ENCODE data around the gene NDST3.
"Not testable (repeated sequence)": the region's sequence is repeated elsewhere in the genome, so short reads cannot be mapped to it uniquely, and the experiment has no call there.

Gene NDST3

DNA sequence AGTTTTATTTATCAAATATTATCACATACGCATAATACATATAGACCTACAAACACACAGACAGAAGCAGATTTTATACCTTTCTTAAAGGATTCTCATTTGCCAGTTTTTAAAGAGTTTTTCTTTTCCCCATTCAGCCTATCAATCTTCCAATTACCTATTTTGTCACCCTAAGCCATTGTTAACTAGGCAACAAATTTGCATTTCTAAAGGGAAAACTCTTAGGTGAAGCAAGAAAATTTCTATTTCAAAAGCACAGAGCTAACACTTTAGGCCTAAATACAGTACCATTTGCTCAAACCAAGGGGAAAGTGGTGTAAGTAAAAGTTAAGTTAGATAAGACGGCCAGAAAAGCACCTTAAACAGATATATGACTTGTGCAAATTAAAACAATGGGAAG is 156.6 kb downstream of the NDST3 start:
- no peak for DNase-seq

DNA sequence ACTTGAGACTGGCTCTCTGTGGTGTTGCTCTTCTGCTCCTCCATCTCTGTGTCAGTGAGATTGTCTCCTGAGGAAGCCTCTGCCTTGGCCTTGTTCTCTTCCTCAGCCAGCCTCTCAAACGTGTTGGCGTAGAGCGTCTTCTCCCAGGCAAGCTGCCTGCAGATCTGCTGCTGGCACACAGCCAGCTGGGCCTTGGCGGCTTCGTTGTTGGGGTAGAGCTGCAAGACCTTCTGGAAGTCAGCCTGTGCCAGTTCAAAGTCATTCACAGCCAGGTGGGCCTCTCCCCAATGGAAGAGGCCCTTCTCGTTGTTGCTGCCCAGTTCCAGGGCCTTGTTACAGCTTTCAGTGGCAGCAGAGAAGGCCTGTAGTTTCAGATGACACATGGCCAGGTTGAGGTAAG is 159.1 kb downstream of the NDST3 start:
- DNase-seq: no peak

DNA sequence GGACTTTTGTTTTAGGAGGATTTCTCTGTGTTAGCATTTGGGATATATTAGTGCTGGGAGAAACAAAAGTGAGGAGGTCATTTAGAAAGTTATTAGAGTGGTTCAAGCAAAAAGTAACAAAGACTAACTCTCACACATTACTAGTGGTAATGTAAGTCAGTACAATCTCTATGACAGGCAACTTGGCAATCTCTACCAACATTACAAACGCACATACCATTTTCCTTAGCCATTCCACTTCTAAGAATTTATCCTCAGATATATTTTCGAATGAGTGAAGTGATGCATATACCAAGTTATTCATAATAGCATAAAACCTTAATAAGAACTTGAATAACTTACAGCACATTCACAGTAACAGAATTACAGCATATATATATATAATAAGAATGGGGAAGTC is 172.3 kb downstream of the NDST3 start:
- no peak for DNase-seq

- no peak for DNase-seq
These were observed 178.8 kb downstream of the NDST3 start for GRCh38 chr4:118213101-118213500.

- DNase-seq: no peak
These were observed 181.5 kb downstream of the NDST3 start for GRCh38 chr4:118215826-118216225.

- no peak for DNase-seq
These were observed 187.0 kb downstream of the NDST3 start for GRCh38 chr4:118221227-118221800.

DNA sequence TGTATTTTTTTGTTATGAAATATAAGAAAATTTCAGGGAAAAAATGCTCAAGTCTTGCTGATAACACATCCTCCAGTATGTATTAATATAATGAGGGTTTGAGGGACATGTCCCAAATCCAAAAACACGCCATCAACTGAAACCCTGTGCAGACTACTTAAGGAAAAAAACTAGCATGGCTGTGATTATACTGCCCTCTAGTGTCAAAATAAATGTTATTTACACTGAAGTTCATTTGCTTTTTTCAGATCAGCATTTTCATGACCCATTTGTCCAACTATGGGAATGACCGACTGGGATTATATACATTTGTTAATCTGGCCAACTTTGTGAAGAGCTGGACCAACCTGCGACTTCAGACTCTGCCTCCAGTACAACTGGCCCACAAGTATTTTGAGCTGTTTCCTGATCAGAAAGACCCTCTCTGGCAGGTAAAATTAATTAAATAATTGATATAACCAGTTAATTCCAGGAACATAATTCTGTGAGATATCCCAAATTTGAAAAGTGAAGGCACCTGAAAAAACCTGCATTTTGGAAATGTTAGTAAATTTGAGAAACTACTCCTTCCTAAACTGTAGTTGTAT is 190.1 kb downstream of the NDST3 start:
- no peak for DNase-seq

DNA sequence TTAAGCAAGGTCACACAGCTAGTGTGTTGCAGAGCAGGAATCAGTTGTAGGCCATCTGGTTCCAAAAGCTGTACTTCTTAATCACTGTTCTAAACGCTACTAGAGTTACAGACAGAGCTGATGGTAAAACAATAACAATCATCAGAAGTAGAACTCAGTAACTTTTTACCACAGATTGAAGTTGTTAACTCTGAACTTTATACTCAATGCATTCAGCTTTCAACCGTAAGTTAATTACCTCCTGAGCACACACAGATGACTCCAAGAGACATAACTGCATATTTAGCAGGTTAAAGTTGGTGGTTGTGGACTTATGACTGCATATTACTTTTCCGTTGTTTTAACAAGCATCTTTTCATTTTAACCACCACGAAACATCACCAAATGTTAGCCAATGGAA is 191.2 kb downstream of the NDST3 start:
- DNase-seq: no peak

GRCh38 chr4:118226311-118227010 is 192.2 kb downstream of the NDST3 start:
- DNase-seq: no peak

DNA sequence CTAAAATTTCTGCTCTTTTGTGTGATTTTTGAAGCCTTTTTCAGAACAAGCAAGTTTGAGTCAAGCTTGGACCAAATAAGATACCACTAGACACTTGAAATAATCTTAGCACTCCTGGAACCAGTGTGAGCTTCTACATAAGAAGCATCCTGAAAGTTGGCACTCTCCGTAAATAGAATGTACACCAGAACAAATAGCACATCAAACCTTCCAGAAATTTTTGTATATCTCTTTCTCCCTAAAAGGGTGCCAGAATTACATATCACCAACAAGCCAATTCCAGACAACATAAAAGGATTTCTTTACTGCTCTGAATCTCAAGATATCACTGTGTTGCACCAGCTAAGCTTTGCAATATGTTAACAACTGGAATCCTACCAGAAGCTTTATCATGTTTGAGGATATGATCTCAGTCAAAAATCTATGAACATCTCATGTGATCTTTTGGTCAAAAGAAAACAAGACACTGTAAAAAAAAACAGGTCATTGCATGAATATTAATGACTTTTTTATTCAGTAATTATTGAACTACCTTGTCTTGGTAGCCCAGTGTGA is 201.4 kb downstream of the NDST3 start:
- no peak for DNase-seq

DNA sequence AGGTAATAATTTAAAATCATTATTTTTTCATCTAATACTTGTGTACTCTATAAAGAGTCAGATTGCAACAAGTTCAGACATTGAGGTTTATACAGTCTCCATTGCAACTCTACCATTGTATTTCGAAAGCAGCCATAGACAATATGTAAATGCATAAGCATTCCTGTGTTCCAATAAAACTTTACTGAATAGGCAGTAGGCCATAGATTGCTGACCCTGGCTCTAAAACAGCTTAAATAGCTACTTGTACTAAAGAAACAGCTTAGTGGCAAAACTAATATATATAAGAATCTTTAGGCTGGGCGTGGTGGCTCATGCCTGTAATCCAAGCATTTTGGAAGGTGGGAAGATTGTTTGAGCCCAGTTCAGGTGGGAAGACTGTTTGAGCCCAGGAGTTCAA is 203.2 kb downstream of the NDST3 start:
- DNase-seq: no peak

- no peak for DNase-seq
These were observed 215.6 kb downstream of the NDST3 start for GRCh38 chr4:118249890-118250289.

DNA sequence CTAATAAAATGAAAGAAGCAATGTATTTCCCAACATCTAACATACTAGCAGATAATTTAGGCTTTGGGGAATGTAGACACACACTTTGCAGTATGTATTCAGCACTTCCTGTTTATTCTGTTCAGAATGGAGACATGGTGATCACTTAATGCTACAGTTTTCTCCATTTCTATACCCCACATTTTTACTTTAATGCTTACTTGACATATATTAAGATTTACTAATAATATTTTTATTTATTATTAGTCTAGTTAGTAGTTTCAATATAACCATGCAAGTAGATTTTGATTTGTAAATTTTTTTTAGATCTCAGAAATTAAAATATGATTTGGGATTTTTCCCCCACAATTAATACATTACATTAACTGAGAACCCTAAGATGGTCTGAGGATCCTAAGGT is 220.1 kb downstream of the NDST3 start:
- no peak for DNase-seq

- DNase-seq: no peak
These were observed 224.8 kb downstream of the NDST3 start for GRCh38 chr4:118259111-118259510.

DNA sequence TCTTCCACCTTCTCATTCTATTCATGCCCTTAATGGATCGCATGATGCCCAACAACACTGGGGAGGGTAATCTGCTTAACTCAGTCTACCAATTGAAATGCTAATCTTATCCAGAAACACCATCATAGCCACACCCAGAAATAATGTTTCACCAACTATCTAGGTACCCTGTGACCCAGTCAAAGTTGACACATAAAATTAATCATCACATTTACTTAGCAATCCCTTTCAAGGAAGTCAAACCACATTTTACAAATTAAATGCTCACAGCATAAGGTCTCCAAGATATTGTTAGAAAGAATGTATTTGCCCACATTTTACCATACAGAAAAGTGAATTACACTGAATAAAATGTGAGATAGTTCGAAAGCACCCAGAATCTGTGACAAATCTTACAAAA is 226.0 kb downstream of the NDST3 start:
- DNase-seq: no peak

GRCh38 chr4:118264096-118264495 is 229.8 kb downstream of the NDST3 start:
- no peak for DNase-seq

DNA sequence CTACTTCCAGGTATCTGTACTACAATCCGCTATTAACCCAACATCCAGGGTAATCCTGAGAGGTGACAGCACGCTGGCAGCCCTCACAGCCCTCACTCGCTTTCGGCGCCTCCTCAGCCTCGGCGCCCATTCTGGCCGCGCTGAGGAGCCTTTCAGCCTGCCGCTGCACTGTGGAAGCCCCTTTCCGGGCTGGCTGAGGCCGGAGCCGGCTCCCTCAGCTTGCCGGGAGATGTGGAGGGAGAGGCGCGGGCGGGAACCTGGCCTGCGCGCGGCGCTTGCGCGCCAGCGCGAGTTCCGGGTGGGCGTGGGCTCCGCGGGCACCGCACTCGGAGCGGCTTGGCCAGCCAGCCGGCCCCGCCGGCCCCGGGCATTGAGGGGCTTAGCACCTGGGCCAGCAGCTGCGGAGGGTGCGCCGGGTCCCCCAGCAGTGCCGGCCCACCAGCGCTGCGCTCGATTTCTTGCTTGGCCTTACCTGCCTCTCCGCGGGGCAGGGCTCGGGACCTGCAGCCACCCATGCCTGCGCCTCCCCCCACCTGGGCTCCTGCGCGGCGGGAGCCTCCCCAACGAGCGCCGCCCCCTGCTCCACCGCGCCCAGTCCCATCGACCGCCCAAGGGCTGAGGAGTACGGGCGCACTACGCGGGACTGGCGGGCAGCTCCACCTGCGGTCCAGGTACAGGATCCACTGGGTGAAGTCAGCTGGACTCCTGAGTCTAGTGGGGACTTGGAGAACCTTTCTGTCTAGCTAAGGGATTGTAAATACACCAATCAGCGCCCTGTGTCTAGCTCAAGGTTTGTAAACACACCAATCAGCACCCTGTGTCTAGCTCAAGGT is 231.2 kb downstream of the NDST3 start:
- peak; percentile 34 for DNase-seq

DNA sequence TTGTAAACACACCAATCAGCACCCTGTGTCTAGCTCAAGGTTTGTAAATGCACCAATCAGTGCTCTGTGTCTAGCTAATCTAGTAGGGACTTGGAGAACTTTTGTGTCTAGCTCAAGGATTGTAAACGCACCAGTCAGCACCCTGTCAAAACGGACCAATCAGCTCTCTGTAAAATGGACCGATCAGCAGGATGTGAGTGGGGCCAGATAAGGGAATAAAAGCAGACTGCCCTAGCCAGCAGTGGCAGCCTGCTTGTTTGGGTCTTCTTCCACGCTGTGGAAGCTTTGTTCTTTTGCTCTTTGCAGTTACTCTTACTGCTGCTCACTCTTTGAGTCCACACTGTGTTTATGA is 231.8 kb downstream of the NDST3 start:
- not testable (repeated sequence) for DNase-seq

DNA sequence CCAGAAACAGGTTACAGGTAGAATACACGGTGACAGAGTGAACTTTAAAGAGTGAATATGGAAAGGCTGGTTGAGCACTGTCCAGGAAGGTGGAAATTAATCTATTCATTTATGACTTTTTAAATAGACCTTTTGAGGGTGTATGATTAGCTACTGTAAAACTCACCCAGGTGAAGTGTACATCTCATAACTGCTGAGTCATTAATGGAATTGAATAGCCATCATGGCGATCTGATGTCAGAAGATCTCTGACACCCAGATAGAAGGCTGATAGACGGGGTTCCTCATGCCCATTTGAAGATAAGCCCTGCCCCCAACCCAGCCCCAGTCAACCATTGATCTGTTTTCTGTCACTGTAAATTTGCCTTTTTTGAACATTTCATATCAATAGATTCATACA is 234.5 kb downstream of the NDST3 start:
- DNase-seq: no peak

- DNase-seq: no peak
These were observed 236.2 kb downstream of the NDST3 start for GRCh38 chr4:118270492-118270891.

GRCh38 chr4:118271788-118272187 is 237.5 kb downstream of the NDST3 start:
- DNase-seq: no peak

- DNase-seq: no peak
These were observed 239.4 kb downstream of the NDST3 start for GRCh38 chr4:118273642-118274041.

DNA sequence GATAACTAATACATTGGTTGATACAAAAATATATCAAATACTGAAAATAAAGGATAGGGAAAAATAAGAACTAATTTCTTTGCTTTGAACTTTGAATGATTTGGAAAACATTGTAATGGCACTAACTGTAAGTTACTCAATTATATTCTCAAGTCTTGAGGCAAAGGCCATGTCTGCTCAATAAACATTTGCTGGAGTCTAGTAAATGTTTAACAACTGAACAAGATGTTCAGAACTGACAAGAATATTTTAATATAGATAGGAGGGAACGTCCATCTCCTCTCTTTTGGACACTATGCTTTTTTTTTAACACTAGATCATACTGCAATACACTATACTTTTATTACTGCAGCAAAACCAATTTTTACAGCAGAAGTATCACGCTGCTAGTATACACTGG is 242.3 kb downstream of the NDST3 start:
- DNase-seq: no peak

GRCh38 chr4:118277243-118277642 is 243.0 kb downstream of the NDST3 start:
- DNase-seq: no peak

All from stimulated activated CD4-positive, alpha-beta T cell treated with anti-CD3 and anti-CD28 coated beads, Interleukin-1b, Interleukin-23, amount 100 ng/mL, for 48 hours (primary cell).